ENCODE measurements around the gene OSBPL5.

The OSBPL5 gene

DNA sequence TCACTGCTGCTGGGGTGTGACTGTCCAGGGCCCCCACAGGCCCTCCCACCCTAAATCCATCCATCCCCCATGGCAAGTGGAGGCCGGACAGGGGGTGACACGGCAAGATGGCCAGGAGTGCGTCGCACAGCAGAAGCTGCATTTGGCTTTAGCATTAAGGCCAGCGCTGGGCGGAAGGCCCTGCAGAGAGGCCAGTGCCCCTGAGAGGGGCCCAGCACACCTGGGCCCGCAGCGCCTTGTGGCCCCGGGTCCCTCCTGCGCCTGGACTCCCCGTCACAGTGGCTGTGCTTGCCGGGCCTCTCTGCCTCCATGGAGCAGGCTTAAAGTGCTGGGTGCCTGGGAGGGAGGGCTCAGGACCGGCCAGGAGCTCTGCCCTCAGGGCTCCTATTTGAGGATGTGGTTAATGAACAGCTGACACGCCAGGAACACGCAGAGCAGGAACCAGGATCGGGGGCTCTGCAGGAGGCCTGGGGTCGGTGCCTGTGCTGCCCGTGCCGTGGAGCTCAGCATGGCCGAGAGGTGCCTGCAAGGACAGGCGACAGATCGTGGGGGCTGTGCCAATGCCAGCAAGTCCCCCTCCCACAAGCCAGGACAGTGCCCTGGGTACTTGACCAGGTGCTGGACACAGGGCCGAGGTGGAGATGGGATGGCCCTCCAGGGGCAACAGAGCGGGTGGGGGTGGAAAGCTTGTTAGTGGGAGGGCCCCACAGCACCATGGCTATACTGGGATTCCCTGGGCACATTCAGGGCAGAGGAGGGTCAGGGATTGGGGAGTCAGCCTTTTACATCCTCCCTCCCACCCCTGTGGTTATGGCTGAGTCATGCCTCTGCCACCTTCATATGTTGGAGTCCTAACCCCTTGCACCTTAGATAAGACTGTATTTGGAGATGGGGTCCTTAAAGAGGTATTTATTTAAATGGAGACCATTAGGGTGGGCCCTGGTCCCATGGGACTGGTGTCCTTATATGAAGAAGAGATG, 77.0 kb downstream of the OSBPL5 start:
- H3K4me1 ChIP-seq (ENCODE audit: control insufficient read depth in 1 of 2, insufficient read depth in 2 of 2, low read length in 2 of 2), result peaks cover 5% of the 10 kb centered on the region in 2 experiments
- no CpG with 5 or more reads among the region's 24 CpGs for WGBS (ENCODE audit: extremely low coverage, insufficient coverage, insufficient read length)

GRCh38 chr11:3087373-3087772, 77.7 kb downstream of the OSBPL5 start:
- Histone ChIP-seq H3K9me3 (ENCODE audit: insufficient read depth, low read depth, low read length) (peaks cover 5% of the 10 kb centered on the region), H3K4ac (ENCODE audit: low read depth, low read length) (no peak overlapping the region), H2BK5ac (ENCODE audit: low read depth, low read length, poor library complexity) (no peak overlapping the region), H4K8ac (ENCODE audit: low read depth, low read length) (no peak overlapping the region), H3K36me3 (ENCODE audit: control insufficient read depth in 1 of 2, insufficient read depth in 2 of 2, low read length in 2 of 2) (peaks cover 21 to 30% of the 10 kb centered on the region in 2 experiments), H3K4me1 (ENCODE audit: control insufficient read depth in 1 of 2, insufficient read depth in 2 of 2, low read length in 2 of 2) (peaks cover 5% of the 10 kb centered on the region in 2 experiments), H3K14ac (ENCODE audit: low read length) (no peak overlapping the region), H3K79me1 (ENCODE audit: low read length) (no peaks in the 10 kb centered on the region), H2BK120ac (ENCODE audit: insufficient read depth, low read length, poor library complexity) (no peak overlapping the region), H3K18ac (ENCODE audit: low read length) (no peak overlapping the region), H3K23ac (ENCODE audit: low read length) (no peak overlapping the region), H3K27me3 (ENCODE audit: insufficient read depth, low read length) (no peaks in the 10 kb centered on the region), H2AK5ac (ENCODE audit: low read length) (no peak overlapping the region), H4K91ac (ENCODE audit: low read depth, low read length) (no peak overlapping the region), H3K79me2 (ENCODE audit: control insufficient read depth, insufficient read depth, low read length, poor library complexity) (no peaks in the 10 kb centered on the region), H3K9ac (ENCODE audit: low read length) (no peak overlapping the region), H2BK12ac (ENCODE audit: low read length) (no peak overlapping the region), H4K12ac (ENCODE audit: low read depth, low read length) (no peak overlapping the region), H3K27ac (ENCODE audit: low read depth, low read length) (no peak overlapping the region), H2AFZ (ENCODE audit: insufficient read depth, low read length, poor library complexity) (no peak overlapping the region), H3K4me2 (ENCODE audit: low read length) (no peak overlapping the region), H3K4me3 (ENCODE audit: low read depth, low read length) (no peak overlapping the region)
- no peak for DNase-seq
- WGBS (ENCODE audit: extremely low coverage, insufficient coverage, insufficient read length), result no CpG with 5 or more reads among the region's 11 CpGs

More for the DNA sequence above, 77.0 kb downstream of the OSBPL5 start:
- Histone ChIP-seq H2BK120ac (ENCODE audit: insufficient read depth, low read length, poor library complexity) (no peak overlapping the region), H3K36me3 (ENCODE audit: control insufficient read depth in 1 of 2, insufficient read depth in 2 of 2, low read length in 2 of 2) (peaks cover 24 to 37% of the 10 kb centered on the region in 2 experiments), H3K9ac (ENCODE audit: low read length) (no peak overlapping the region), H2BK12ac (ENCODE audit: low read length) (no peak overlapping the region), H2BK5ac (ENCODE audit: low read depth, low read length, poor library complexity) (no peak overlapping the region), H3K4me3 (ENCODE audit: low read depth, low read length) (no peak overlapping the region), H3K9me3 (ENCODE audit: insufficient read depth, low read depth, low read length) (peaks cover 5% of the 10 kb centered on the region), H2AK5ac (ENCODE audit: low read length) (no peak overlapping the region), H4K91ac (ENCODE audit: low read depth, low read length) (no peak overlapping the region), H3K4ac (ENCODE audit: low read depth, low read length) (no peak overlapping the region), H2AFZ (ENCODE audit: insufficient read depth, low read length, poor library complexity) (no peak overlapping the region), H3K23ac (ENCODE audit: low read length) (no peak overlapping the region), H3K79me2 (ENCODE audit: control insufficient read depth, insufficient read depth, low read length, poor library complexity) (no peaks in the 10 kb centered on the region), H3K79me1 (ENCODE audit: low read length) (no peaks in the 10 kb centered on the region), H3K4me2 (ENCODE audit: low read length) (no peak overlapping the region), H3K27me3 (ENCODE audit: insufficient read depth, low read length) (no peaks in the 10 kb centered on the region), H4K8ac (ENCODE audit: low read depth, low read length) (no peak overlapping the region), H3K27ac (ENCODE audit: low read depth, low read length) (no peak overlapping the region), H3K18ac (ENCODE audit: low read length) (no peak overlapping the region), H4K12ac (ENCODE audit: low read depth, low read length) (no peak overlapping the region), H3K14ac (ENCODE audit: low read length) (no peak overlapping the region)
- no peak for DNase-seq

DNA sequence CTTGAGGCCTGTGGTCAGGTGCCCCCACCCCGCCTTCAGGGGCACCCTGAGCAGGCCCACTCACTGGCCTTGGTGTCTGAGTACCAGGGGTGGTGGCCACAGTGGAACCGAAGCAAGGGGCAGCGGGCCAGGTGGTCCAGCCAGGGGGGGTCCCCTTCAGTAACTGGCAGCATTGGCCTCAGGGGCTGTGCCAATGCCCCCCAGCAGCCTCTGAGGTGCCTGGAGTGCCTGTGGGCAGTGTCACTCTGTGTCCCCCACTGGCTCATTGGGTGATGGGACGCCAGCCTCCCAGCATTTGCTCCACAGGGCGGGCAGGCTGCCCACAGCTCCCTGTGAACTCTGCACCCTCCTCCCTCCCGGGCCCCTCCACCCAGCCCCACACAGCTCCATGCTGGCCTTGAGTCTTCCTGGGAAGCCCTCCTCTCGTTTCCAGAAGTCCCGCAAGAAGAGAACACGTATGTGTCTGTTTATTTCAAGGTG, 78.4 kb downstream of the OSBPL5 start:
- H3K23ac ChIP-seq (ENCODE audit: low read length), result no peak overlapping the region
- no peak overlapping the region for H2BK12ac ChIP-seq (ENCODE audit: low read length)
- H3K4me2 ChIP-seq (ENCODE audit: low read length), result no peak overlapping the region
- no peak overlapping the region for H4K8ac ChIP-seq (ENCODE audit: low read depth, low read length)
- H3K9ac ChIP-seq (ENCODE audit: low read length), result no peak overlapping the region
- H3K14ac ChIP-seq (ENCODE audit: low read length), result no peak overlapping the region
- H4K12ac ChIP-seq (ENCODE audit: low read depth, low read length), result no peak overlapping the region
- no peak overlapping the region for H2BK5ac ChIP-seq (ENCODE audit: low read depth, low read length, poor library complexity)
- H4K91ac ChIP-seq (ENCODE audit: low read depth, low read length), result no peak overlapping the region
- no peak overlapping the region for H3K4ac ChIP-seq (ENCODE audit: low read depth, low read length)
- no peaks in the 10 kb centered on the region for H3K79me1 ChIP-seq (ENCODE audit: low read length)
- H3K9me3 ChIP-seq (ENCODE audit: insufficient read depth, low read depth, low read length), result peaks cover 5% of the 10 kb centered on the region
- no peaks in the 10 kb centered on the region for H3K27me3 ChIP-seq (ENCODE audit: insufficient read depth, low read length)
- DNase-seq, result no peak
- H2AK5ac ChIP-seq (ENCODE audit: low read length), result no peak overlapping the region
- WGBS (ENCODE audit: extremely low coverage, insufficient coverage, insufficient read length), result no CpG with 5 or more reads among the region's 9 CpGs
- no peaks in the 10 kb centered on the region for H3K79me2 ChIP-seq (ENCODE audit: control insufficient read depth, insufficient read depth, low read length, poor library complexity)
- H3K4me3 ChIP-seq (ENCODE audit: low read depth, low read length), result no peak overlapping the region
- H3K18ac ChIP-seq (ENCODE audit: low read length), result no peak overlapping the region
- H3K36me3 ChIP-seq (ENCODE audit: control insufficient read depth in 1 of 2, insufficient read depth in 2 of 2, low read length in 2 of 2), result peaks cover 21 to 26% of the 10 kb centered on the region in 2 experiments
- H3K27ac ChIP-seq (ENCODE audit: low read depth, low read length), result no peak overlapping the region
- no peak overlapping the region for H2BK120ac ChIP-seq (ENCODE audit: insufficient read depth, low read length, poor library complexity)
- peaks cover 3 to 4% of the 10 kb centered on the region in 2 experiments for H3K4me1 ChIP-seq (ENCODE audit: control insufficient read depth in 1 of 2, insufficient read depth in 2 of 2, low read length in 2 of 2)
- no peak overlapping the region for H2AFZ ChIP-seq (ENCODE audit: insufficient read depth, low read length, poor library complexity)

DNA sequence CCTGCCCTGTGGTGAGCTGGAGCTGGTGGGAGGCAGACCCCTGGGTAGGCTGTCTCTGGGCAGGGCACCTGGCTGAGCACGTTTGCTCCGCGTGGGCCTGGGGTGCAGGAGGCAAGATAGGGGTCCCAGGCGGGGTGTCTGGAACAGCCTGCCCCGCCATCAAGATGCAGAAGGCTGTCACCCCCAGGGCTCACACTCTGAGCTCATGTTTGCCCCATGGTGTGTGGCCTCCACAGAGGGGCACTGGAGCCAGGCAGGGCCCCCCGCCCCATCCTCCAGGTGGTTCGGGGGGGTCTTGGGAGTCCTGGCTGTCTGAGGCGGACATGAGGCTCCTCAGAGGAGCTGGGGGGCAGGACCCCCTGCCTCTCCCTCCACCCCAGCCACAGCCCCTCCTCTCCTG, 79.0 kb downstream of the OSBPL5 start:
- no peak overlapping the region for H3K4me3 ChIP-seq (ENCODE audit: low read depth, low read length)
- DNase-seq, result no peak
- peaks cover 20 to 26% of the 10 kb centered on the region in 2 experiments for H3K36me3 ChIP-seq (ENCODE audit: control insufficient read depth in 1 of 2, insufficient read depth in 2 of 2, low read length in 2 of 2)
- no peak overlapping the region for H3K27ac ChIP-seq (ENCODE audit: low read depth, low read length)
- no peak overlapping the region for H2AFZ ChIP-seq (ENCODE audit: insufficient read depth, low read length, poor library complexity)
- no peak overlapping the region for H3K4me2 ChIP-seq (ENCODE audit: low read length)
- H4K91ac ChIP-seq (ENCODE audit: low read depth, low read length), result no peak overlapping the region
- H3K18ac ChIP-seq (ENCODE audit: low read length), result no peak overlapping the region
- no peak overlapping the region for H4K12ac ChIP-seq (ENCODE audit: low read depth, low read length)
- H3K79me2 ChIP-seq (ENCODE audit: control insufficient read depth, insufficient read depth, low read length, poor library complexity), result no peaks in the 10 kb centered on the region
- H2BK5ac ChIP-seq (ENCODE audit: low read depth, low read length, poor library complexity), result no peak overlapping the region
- WGBS (ENCODE audit: extremely low coverage, insufficient coverage, insufficient read length), result no CpG with 5 or more reads among the region's 8 CpGs
- no peak overlapping the region for H3K14ac ChIP-seq (ENCODE audit: low read length)
- H3K79me1 ChIP-seq (ENCODE audit: low read length), result no peaks in the 10 kb centered on the region
- H3K27me3 ChIP-seq (ENCODE audit: insufficient read depth, low read length), result no peaks in the 10 kb centered on the region
- no peak overlapping the region for H3K23ac ChIP-seq (ENCODE audit: low read length)
- H4K8ac ChIP-seq (ENCODE audit: low read depth, low read length), result no peak overlapping the region
- no peak overlapping the region for H2BK12ac ChIP-seq (ENCODE audit: low read length)
- H3K4ac ChIP-seq (ENCODE audit: low read depth, low read length), result no peak overlapping the region
- peaks cover 5% of the 10 kb centered on the region for H3K9me3 ChIP-seq (ENCODE audit: insufficient read depth, low read depth, low read length)
- no peak overlapping the region for H2BK120ac ChIP-seq (ENCODE audit: insufficient read depth, low read length, poor library complexity)
- H3K4me1 ChIP-seq (ENCODE audit: control insufficient read depth in 1 of 2, insufficient read depth in 2 of 2, low read length in 2 of 2), result peaks cover 3 to 4% of the 10 kb centered on the region in 2 experiments
- H3K9ac ChIP-seq (ENCODE audit: low read length), result no peak overlapping the region
- H2AK5ac ChIP-seq (ENCODE audit: low read length), result no peak overlapping the region
